ENCODE measurements around the gene IGLL5.

The IGLL5 gene

GRCh38 chr22:22863001-22863400, 24.6 kb upstream of the IGLL5 start:
- no peak for DNase-seq (ENCODE audit: low read depth, low spot score)

GRCh38 chr22:22865311-22866072, 22.1 kb upstream of the IGLL5 start:
- no peak for DNase-seq (ENCODE audit: low read depth, low spot score)

DNA sequence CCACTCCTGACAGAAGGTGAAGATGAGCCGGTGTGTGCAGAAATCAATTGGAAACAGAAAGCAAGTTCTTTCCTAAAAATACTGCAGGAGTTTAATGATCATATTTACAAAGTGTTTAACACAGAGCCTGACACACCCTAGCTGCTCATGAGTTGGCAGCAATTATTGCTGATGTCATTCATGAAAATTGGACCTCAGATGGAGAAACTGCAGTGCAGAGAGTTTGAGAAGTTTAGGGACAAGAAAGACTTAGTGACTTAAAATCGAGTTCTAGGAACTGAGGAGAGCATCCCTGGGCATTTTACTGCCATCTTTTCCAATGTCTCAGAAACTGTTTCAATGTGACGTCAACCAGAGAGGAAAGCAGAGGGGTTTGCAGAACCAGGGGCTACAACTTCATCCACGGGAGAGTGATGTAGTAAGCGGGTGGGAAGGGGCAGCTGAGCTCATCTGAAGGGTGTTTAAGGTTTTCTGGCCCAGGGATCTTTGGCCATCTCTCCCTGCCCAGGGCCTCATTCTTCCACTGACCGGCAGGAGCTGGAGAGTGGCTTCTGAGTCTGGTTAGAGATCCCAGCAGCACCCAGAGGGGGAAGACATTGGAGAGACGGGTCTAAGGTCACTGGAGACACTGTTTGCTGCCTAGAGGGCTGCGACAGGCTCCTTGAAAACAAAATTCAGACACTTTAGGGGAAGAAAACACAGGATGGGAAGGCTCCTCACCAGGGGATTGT, 21.1 kb upstream of the IGLL5 start:
- no peak for DNase-seq (ENCODE audit: low read depth, low spot score)

GRCh38 chr22:22867996-22868715, 19.5 kb upstream of the IGLL5 start:
- no peak for DNase-seq (ENCODE audit: low read depth, low spot score)

DNA sequence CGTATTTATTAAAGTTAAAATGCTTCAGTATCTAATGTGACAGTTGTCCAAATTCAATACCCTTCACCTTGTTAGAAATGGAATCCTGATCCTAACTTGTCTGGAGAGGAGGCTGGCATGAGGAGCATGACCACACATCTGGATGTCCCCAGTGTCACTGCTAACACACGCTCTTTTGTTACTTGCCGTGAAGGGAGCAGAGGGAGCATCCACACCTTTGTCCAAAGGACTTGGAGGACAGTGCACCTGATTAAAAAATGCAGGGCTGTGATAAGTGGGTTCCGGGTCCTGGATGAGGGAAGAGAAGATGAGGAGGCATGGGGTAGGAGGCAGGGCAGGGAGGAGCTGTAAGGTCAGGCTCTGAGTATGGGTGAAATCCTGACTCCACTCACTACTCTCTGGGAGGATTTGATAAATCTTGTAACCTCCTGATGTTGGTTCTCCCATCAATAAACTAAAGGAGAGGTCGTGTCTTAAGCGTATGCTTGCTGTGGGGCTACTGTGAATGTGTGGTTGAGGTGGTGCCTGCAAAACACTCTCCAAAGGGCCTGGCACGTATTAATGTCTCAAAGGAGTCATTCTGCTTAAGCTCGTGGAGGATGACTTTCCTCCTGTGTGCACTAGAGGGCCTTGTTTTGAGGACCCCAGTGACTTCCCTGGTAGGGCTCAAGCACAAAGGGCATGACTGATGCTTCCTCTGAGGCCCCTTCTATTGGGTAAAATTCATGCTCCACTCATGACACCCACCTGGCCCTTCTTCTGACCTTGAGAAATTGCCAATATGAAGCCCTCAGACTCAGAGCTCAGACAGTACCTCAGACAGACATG, 16.8 kb upstream of the IGLL5 start:
- no peak for DNase-seq (ENCODE audit: low read depth, low spot score)

- no peak for DNase-seq (ENCODE audit: low read depth, low spot score)
Measured at GRCh38 chr22:22871536-22872278, 15.9 kb upstream of the IGLL5 start.

GRCh38 chr22:22872722-22873708, 14.6 kb upstream of the IGLL5 start:
- no peak for DNase-seq (ENCODE audit: low read depth, low spot score)

DNA sequence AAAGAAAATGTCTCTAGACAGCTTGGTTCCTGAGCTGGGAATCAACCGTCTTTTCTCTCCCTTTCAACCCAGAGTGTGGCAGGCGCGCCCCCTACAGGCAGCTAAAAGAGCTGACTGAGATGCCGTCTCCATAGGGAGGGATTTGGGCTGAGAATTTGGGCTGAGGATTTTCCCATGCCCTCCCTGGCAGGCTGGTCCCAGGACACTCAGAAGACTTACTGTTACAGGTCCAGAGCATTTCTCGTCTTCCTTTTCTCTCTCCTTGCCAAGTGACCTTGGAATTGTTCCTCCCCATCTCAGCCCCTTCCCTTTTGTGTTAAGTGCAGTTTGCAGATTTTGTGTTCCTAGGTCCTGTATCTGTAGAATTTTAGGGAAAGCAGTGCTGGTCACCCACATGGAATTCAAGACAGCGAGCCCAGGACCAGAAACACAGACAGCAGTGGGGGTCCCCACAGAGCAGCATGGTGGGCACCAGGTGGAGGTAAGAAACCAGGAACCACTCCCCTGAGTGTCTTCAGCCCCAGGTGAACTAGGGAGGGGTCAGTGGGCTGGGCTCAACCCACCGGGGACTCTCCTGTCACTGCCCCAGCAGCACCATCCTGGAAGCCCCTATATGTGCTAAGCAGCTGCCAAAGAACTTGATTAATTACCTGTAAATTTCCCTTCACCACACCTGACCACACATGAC, 9.9 kb upstream of the IGLL5 start:
- DNase-seq (ENCODE audit: low read depth, low spot score) = peak; percentile 68

DNA sequence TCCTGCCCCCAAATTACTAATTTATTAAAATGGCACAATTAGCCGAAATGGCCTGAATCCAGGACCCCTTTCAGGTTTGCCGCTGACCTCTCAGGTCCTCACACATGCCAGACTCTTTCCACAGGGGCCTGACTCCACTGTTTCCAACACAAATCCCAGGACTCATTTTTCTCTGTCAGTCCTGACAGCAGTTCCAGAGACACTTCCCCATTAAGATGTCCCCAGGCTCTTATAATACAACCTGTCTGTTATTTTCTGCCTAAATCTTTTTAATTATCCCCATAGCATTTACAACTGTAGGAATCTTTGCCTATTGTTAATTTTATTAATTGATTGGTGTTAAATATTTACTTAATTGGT, 9.4 kb upstream of the IGLL5 start:
- no peak for DNase-seq (ENCODE audit: low read depth, low spot score)

DNA sequence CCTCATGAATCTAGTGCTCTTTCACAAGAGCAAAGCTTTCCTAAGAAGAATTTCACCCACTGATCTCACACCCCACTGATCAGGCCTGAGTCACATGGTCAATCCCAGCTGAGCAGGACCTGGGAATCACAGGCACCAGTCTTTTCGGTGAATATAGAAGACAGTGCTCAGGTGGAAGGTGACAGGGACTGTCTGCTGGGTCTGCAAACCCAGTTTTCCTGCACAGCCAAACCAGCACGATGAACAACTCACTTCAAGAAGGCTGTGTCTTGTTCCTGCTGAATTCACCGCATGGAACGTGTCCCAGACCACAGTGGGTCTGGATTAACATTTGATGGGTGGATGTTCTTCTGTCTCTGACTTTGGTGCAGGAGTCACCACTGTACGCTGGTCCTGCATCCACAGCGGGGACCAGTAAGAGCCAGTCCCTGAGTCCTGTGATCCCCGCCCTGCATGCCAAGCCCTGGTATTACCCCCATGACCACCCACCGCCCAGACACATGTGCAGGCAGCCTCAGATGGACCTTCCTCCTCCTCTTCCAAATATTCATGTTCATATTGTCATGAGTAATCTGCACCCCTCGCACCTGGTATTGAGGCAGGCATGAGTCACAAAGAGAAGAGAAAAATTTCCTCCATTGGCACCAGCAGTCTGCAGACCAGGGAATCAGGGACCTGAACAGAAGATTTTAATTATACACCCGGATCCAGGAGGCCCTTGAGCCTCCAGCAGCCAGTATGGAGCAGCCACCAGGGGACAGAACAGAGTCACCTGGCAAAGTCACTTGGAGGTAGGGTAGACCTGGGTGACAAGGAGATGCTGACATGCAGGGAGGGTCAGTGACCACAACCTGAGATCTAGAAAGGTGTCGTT, 8.6 kb upstream of the IGLL5 start:
- DNase-seq (ENCODE audit: low read depth, low spot score) = no peak

DNA sequence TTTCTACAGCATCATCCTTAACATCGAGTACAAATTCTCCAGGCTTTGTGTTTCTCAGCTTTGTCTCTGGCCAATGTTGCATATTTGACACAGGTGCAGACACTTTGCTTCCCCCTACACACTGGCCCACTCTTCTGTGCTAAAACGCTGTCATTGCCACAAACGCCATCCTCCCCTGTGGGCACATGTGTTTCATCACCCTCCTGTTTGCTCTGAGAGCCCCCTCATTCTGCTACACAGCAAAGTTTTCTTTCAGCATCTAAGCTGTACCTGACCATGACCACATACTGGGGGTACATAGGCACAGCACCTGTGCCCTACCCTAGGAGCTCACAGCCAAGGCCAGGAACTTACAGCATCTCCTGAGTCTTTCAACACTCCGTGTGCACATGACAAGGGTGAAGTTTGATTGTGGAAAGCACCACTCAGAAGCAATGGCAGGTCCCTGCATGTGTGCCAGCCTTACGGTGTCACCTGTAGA, 7.9 kb upstream of the IGLL5 start:
- DNase-seq (ENCODE audit: low read depth, low spot score) = no peak

DNA sequence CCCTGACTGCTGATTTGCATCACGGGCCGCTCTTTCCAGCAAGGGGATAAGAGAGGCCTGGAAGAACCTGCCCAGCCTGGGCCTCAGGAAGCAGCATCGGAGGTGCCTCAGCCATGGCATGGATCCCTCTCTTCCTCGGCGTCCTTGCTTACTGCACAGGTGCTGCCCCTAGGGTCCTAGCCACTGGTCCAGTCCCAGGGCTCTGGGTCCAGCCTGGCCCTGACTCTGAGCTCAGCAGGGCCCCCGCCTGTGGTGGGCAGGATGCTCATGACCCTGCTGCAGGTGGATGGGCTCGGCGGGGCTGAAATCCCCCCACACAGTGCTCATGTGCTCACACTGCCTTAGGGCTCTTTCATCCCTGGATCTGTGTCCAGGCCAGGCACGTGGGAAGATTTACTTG, 7.0 kb upstream of the IGLL5 start:
- DNase-seq (ENCODE audit: low read depth, low spot score) = no peak

- no peak for DNase-seq (ENCODE audit: low read depth, low spot score)
Measured at GRCh38 chr22:22881116-22882000, 6.3 kb upstream of the IGLL5 start.

- DNase-seq (ENCODE audit: low read depth, low spot score) = no peak
Measured at GRCh38 chr22:22882033-22882717, 5.4 kb upstream of the IGLL5 start.

DNA sequence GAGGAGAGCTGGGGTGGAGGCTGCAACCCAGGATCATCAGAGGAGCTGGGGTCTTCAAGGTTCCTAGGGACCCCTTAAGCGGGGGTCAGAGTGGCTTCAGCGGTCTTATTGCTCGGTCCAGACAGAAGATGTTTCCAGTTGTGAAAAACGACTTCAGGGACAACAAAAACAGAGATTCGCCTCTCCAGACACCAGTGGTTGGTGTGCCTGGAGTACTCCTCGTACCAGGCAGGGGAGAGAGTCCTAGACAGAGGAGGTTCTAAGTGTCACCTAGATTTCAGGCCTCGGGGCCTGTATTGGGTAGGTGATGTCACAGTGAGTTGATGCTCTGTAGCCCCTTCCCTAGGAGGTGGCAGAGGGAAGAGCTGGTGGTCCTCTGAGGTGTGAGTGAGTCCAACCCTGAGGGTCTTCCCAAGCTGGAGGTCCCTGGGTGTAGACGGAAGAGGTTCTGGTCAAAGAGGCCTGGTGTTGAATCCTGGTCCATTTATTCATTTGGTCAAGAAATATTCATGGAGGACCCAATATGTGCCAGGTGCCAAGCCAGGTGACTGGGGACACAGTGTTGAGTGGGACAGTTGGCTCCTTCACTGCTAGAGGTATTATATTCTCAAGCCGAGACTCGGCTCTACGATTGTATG, 4.4 kb upstream of the IGLL5 start:
- DNase-seq (ENCODE audit: low read depth, low spot score) = no peak
